Measurements from ENCODE around the gene VCX2. TPM values are rescaled to one million over a fixed set of nuclear protein-coding genes. Genes with fewer than 3 reads are reported as not detected.
"Not testable (repeated sequence)": the region's sequence is repeated elsewhere in the genome, so short reads cannot be mapped to it uniquely, and the experiment has no call there.

Gene VCX2
- total RNA-seq, 4 donors from 2014 or later = not detected

DNA sequence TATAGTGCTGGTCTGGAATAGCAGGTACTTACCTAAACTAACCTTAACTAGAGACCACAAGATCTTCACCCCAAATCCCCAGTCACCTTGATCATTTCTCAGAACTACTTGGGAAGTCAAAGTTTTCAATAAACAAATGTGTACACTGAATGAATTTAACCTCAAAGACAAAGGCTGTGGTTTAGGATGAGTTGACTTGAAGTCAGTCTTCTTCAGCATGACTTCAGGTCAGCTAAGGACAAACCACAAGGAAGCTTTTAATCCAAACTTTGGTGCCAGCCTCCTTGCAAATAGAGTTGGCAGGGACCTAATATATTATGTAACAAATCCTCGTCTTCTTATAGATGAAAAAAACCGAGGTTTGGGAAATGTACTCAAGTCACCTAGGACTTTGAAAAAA, 21.2 kb upstream of the VCX2 start:
- DNase-seq (ENCODE audit: low spot score in 2 of 2) = no peak
- intact Hi-C loops (cut with DNase I; ENCODE audit: low total_unique reads) = no loop called here
- TF ChIP-seq, protein P1, sequence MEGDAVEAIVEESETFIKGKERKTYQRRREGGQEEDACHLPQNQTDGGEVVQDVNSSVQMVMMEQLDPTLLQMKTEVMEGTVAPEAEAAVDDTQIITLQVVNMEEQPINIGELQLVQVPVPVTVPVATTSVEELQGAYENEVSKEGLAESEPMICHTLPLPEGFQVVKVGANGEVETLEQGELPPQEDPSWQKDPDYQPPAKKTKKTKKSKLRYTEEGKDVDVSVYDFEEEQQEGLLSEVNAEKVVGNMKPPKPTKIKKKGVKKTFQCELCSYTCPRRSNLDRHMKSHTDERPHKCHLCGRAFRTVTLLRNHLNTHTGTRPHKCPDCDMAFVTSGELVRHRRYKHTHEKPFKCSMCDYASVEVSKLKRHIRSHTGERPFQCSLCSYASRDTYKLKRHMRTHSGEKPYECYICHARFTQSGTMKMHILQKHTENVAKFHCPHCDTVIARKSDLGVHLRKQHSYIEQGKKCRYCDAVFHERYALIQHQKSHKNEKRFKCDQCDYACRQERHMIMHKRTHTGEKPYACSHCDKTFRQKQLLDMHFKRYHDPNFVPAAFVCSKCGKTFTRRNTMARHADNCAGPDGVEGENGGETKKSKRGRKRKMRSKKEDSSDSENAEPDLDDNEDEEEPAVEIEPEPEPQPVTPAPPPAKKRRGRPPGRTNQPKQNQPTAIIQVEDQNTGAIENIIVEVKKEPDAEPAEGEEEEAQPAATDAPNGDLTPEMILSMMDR (IDR thresholded peaks at IDR 0.05) = no peak
- no peak for TF ChIP-seq POLR2A (IDR thresholded peaks at IDR 0.05)
- WGBS, 2 donors = 39 to 60% methylated on average over 2 of the region's 2 CpGs
- no peak overlapping the region for H3K4me3 ChIP-seq (ENCODE audit: low read depth, poor library complexity, severe bottlenecking)

DNA sequence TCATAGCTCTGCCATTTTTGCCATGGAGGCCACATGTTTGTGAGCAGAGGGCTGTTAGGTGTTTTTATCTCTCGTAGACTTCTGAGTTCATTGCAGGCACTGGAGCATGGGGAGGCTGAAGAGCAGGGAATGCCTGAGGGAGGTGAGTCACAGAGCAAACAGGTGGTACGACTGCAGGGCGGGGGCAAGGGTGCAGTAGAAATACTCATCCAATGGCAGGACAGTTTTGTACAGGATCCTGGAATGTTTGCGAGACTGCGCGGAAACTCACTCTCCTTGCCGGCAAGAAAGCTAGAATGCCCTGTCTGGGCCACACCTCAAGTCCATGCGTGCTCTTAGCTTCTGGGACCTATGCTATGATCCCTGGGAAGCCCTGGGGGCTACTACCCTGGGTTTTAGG, 20.0 kb upstream of the VCX2 start:
- peak; percentile 27 to 85 for DNase-seq (ENCODE audit: low spot score in 2 of 2)
- intact Hi-C loops (cut with DNase I; ENCODE audit: low total_unique reads) = no loop called here
- no peak overlapping the region for H3K4me3 ChIP-seq (ENCODE audit: low read depth, poor library complexity, severe bottlenecking)
- WGBS, 2 donors = 69 to 70% methylated on average over 8 of the region's 8 CpGs
- TF ChIP-seq, protein P1 (IDR thresholded peaks at IDR 0.05) = no peak
- no peak for TF ChIP-seq POLR2A (IDR thresholded peaks at IDR 0.05)

DNA sequence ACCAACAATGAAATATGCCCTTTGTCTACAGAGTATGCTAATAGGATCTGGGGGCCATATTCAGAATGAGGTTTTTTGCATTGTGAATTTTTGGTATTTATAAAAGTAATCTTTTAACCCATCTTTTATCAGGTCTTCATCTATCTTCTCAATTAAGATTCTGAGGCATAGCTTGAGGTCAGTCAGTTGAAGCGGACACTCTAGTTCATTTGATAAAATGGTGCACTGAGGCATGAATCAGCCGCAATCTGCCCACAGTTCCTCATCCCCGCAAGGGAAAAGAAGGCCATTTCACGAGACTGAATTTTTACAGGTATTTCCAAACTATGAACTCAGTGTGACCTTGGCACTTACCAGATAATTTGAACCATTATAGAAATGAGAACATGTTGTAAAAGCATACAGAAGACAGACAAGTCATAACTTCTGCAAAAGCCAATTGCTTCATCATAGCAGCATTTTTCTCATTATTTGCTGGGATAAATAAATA, 19.3 kb upstream of the VCX2 start:
- intact Hi-C loops (cut with DNase I; ENCODE audit: low total_unique reads) = no loop called here
- DNase-seq (ENCODE audit: low spot score in 2 of 2) = no peak
- WGBS, 2 donors = 49 to 87% methylated on average over 4 of the region's 4 CpGs
- H3K4me3 ChIP-seq (ENCODE audit: low read depth, poor library complexity, severe bottlenecking) = no peak overlapping the region
- TF ChIP-seq POLR2A (IDR thresholded peaks at IDR 0.05) = no peak
- TF ChIP-seq, protein P1 (IDR thresholded peaks at IDR 0.05) = no peak

DNA sequence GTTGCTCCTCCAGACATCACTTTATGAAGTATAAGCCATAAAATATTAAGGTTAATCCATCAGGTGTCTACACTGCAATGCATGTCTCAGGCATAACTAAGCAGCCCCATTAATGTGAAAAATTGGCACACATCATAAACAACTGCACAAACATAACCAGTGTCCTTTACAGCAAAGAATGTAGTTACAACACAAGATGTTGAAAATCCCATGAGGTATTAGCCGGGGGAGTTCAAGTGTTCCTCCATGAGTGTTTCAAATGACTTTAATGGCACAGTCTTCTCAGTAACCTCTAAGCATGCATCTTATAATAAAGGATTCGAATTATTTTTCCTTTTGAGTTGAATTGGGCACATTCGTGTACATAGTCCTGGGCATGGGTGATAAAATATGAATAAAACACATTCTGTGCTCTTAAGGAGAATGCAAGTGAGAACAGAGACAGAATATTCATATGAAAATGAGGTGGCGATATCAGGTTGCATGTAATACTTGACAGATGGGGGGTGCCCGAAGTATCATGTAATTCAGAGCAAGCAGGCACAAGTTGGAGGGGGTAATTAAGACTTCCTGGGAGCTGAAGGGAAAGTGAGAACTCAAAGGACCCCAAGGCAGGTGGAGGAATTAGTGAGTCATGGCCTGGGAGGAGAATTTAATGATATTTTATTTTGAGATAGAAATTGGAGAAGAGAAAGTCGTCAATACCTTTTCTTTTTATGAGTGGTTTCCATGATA, 18.2 kb upstream of the VCX2 start:
- DNase-seq (ENCODE audit: low spot score in 2 of 2) = no peak

DNA sequence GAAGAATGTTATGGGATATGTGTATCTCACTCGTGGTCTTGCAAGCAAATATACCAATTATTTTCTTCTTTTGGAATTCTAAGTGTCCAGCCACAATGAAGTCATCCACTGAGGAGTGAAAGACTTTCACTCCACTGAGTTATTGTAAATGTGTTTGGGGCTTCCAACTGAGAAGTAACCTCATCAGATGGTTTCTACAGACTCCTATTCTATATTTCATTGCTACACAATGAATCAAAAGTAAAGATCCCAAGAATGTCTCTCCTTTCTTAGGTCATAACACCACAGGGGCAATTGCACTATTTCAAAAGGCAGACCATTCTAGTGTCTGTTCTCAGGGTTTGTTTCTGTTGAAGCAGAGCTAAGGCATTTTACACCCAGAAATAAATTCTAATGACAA, 12.3 kb upstream of the VCX2 start:
- 78 to 82% methylated on average over 1 of the region's 1 CpG for WGBS, 2 donors
- no peak overlapping the region for H3K4me3 ChIP-seq (ENCODE audit: low read depth, poor library complexity, severe bottlenecking)
- intact Hi-C loops (cut with DNase I; ENCODE audit: low total_unique reads) = no loop called here
- DNase-seq (ENCODE audit: low spot score in 2 of 2) = no peak
- TF ChIP-seq, protein P1 (IDR thresholded peaks at IDR 0.05) = no peak
- TF ChIP-seq POLR2A (IDR thresholded peaks at IDR 0.05) = no peak

More for the DNA sequence above, 18.2 kb upstream of the VCX2 start:
- intact Hi-C loops (cut with DNase I; ENCODE audit: low total_unique reads) = no loop called here
- TF ChIP-seq POLR2A (IDR thresholded peaks at IDR 0.05) = no peak
- TF ChIP-seq, protein P1 (IDR thresholded peaks at IDR 0.05) = no peak
- 50 to 66% methylated on average over 6 of the region's 6 CpGs for WGBS, 2 donors
- H3K4me3 ChIP-seq (ENCODE audit: low read depth, poor library complexity, severe bottlenecking) = no peak overlapping the region

DNA sequence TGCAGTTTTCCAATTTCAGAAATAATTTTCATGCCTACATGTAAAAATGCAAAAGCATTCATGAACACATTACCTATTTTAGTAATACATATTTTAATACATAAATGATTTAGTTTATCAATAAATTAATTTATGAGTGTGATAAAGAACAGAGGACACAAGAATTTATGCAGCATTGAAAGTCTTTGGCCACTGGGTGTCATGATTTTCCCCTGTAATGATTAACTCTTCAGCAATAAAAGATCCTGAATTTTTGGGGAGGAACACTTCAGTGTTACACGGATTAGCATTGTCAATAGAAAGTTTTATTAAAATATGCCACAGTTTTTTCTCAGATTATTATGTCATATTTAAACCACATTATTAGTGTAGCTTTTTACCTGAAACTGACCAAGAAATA, 8.6 kb upstream of the VCX2 start:
- no peak overlapping the region for H3K4me3 ChIP-seq (ENCODE audit: low read depth, poor library complexity, severe bottlenecking)
- DNase-seq (ENCODE audit: low spot score in 2 of 2) = no peak
- intact Hi-C loops (cut with DNase I; ENCODE audit: low total_unique reads) = no loop called here
- TF ChIP-seq POLR2A (IDR thresholded peaks at IDR 0.05) = no peak
- TF ChIP-seq, protein P1 (IDR thresholded peaks at IDR 0.05) = no peak
- 24 to 28% methylated on average over 1 of the region's 1 CpG for WGBS, 2 donors

DNA sequence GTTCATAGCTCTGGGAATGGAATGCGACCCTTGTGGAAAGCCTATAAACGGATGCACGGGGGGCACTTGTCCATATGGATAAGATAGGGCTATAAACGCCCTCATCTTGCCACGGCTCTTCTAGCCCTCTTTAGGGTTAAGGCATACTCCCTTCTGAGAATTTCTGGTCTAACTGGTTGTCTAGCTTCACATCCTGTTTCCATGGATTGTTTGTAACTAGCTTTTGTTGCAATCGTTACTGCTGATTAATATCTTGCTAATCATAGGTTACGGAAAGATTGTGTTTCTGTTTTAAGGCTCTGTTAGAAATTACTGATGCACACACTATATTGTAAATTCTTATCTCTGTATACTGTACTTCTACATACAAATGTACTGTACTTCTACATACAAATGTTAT, 17.1 kb downstream of the VCX2 start:
- intact Hi-C loops (cut with DNase I; ENCODE audit: low total_unique reads); H3K4me3 ChIP-seq (ENCODE audit: low read depth, poor library complexity, severe bottlenecking); DNase-seq (ENCODE audit: low spot score in 2 of 2): not testable (repeated sequence)
- 39 to 51% methylated on average over 7 of the region's 7 CpGs for WGBS, 2 donors
